ENCODE results near the gene TMEM178B. TPM values are rescaled to one million over a fixed set of nuclear protein-coding genes. Genes with fewer than 3 reads are reported as not detected.

The TMEM178B gene
- total RNA-seq, 1 donor from 2014 or later: 35.9 TPM

DNA sequence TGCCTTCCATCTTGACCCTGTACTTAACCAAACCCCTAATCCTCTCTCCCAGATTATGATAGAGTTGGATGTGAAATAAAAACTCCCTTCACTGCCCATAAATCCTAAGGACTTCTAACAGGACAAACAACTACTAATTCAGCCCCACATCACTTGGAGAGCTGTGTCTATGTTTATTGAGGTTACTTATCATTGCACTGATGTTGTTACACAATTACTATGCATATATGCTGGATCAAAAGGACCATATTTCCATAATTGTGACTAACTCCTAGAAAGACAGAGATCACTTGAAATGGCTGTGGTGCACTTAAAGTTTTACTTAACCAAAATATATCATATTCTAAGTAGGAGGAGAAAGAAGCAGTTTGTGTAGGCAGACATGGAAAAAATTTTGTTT, 332.5 kb downstream of the TMEM178B start:
- intact Hi-C loops (cut with micrococcal nuclease): no loop called here
- Histone ChIP-seq H3K4me3 (no peak overlapping the region), H3K9me3 (replicated peaks) (no peaks in the 10 kb centered on the region), H3K36me3 (no peaks in the 10 kb centered on the region), H3K27ac (replicated peaks) (no peak overlapping the region), H3K27me3 (ENCODE audit: low read depth) (no peaks in the 10 kb centered on the region), H3K4me1 (peaks cover 60% of the 10 kb centered on the region)
- TF ChIP-seq, protein P1, sequence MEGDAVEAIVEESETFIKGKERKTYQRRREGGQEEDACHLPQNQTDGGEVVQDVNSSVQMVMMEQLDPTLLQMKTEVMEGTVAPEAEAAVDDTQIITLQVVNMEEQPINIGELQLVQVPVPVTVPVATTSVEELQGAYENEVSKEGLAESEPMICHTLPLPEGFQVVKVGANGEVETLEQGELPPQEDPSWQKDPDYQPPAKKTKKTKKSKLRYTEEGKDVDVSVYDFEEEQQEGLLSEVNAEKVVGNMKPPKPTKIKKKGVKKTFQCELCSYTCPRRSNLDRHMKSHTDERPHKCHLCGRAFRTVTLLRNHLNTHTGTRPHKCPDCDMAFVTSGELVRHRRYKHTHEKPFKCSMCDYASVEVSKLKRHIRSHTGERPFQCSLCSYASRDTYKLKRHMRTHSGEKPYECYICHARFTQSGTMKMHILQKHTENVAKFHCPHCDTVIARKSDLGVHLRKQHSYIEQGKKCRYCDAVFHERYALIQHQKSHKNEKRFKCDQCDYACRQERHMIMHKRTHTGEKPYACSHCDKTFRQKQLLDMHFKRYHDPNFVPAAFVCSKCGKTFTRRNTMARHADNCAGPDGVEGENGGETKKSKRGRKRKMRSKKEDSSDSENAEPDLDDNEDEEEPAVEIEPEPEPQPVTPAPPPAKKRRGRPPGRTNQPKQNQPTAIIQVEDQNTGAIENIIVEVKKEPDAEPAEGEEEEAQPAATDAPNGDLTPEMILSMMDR (IDR thresholded peaks at IDR 0.05; ENCODE audit: borderline replicate concordance): no peak
- no peak for DNase-seq

DNA sequence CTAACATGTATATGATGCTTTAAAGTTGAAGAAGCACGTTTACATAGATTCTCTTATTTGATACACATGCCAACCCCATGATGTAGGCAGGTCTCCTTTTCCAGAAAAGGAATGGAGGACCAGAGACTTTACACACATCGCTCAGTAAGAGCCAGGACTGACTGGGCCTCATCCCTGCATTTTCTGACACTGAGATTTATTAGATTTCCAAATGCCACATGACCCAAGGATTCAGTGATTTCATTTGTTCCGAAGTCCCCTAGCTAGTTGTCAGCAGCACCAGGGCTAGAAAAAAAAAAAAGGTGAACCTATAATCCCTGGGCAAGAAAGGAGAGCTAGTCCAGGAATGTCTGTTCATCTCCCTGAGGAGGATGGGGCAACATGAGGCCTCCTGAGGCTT, 334.0 kb downstream of the TMEM178B start:
- intact Hi-C loops (cut with micrococcal nuclease): no loop called here
- DNase-seq: no peak
- H3K27ac ChIP-seq (replicated peaks): no peak overlapping the region
- H3K27me3 ChIP-seq (ENCODE audit: low read depth): no peaks in the 10 kb centered on the region
- no peak overlapping the region for H3K4me3 ChIP-seq
- no peaks in the 10 kb centered on the region for H3K9me3 ChIP-seq (replicated peaks)
- TF ChIP-seq, protein P1 (IDR thresholded peaks at IDR 0.05; ENCODE audit: borderline replicate concordance): no peak
- no peaks in the 10 kb centered on the region for H3K36me3 ChIP-seq
- H3K4me1 ChIP-seq: peaks cover 45% of the 10 kb centered on the region

DNA sequence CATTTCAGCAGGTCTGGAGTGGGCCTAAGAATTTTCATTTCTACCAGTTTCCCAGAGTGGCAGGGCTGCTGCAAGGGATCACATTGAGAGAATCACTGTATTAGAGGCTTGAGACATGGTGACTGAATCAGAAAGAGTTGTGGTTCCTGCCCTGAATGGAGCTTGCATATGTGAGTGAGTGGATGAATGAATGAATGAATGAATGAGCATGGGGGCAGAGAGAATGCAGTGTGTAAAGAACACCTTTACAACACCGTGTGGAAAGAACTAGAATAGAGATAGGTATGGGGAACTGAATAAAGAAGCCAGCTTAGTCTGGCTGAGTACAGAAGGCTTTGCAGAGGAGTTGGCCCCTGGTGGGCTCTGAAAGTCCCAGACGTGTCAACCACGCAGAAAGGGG, 334.6 kb downstream of the TMEM178B start:
- intact Hi-C loops (cut with micrococcal nuclease): no loop called here
- TF ChIP-seq, protein P1 (IDR thresholded peaks at IDR 0.05; ENCODE audit: borderline replicate concordance): no peak
- Histone ChIP-seq H3K36me3 (no peaks in the 10 kb centered on the region), H3K4me1 (peaks cover 39% of the 10 kb centered on the region), H3K27me3 (ENCODE audit: low read depth) (no peaks in the 10 kb centered on the region), H3K4me3 (no peak overlapping the region), H3K9me3 (replicated peaks) (no peaks in the 10 kb centered on the region), H3K27ac (replicated peaks) (no peak overlapping the region)
- no peak for DNase-seq

DNA sequence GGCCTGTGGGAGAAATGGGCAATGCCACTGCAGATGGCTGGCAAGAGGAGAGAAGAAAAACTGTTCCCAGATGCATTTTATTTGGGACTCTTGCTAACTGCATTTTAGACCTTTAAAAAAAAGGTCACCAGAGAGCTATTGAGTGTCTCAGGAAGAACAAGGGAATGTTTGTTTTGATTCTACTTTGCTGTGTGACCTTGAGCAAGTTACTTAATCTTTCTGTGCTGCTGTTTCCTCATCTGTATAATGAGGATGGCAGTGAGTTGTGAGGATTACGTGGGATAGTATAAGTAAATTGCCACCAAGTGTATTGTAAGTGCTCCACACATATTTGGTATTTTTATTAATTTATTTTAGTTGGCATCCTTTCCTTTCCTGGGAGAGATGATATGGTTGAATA, 335.4 kb downstream of the TMEM178B start:
- no peaks in the 10 kb centered on the region for H3K36me3 ChIP-seq
- H3K4me3 ChIP-seq: no peak overlapping the region
- TF ChIP-seq, protein P1 (IDR thresholded peaks at IDR 0.05; ENCODE audit: borderline replicate concordance): no peak
- no peak for DNase-seq
- H3K27me3 ChIP-seq (ENCODE audit: low read depth): no peaks in the 10 kb centered on the region
- H3K27ac ChIP-seq (replicated peaks): no peak overlapping the region
- intact Hi-C loops (cut with micrococcal nuclease): no loop called here
- peaks cover 38% of the 10 kb centered on the region for H3K4me1 ChIP-seq
- no peaks in the 10 kb centered on the region for H3K9me3 ChIP-seq (replicated peaks)

DNA sequence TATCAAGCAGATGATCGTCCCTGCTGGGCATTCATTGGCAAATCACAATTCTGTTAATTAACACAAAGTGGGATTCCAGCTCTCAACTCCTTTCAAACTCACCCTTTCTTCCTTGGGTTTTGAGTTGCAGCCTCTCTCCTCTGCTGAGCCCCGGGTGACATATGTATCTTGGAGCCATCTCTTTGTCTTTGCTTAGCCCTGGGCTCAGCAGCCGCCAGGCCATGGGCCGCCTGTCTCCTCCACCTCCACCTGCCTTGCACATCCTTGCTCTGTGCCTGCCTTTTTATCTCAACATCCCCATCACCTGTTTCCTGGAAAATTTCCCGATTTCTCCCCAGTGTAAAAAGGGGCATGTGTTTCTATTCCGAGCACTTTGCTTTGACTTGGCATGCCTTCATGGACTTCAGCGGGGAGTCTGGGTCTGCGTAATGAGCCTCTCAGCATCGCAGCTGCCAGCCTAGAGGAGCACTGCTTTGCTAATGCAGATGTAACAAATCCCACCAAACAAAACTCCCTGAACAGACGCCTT, 336.0 kb downstream of the TMEM178B start:
- DNase-seq: no peak
- intact Hi-C loops (cut with micrococcal nuclease): no loop called here
- Histone ChIP-seq H3K4me1 (peaks cover 36% of the 10 kb centered on the region), H3K36me3 (no peaks in the 10 kb centered on the region), H3K4me3 (no peak overlapping the region), H3K27me3 (ENCODE audit: low read depth) (no peaks in the 10 kb centered on the region), H3K27ac (replicated peaks) (no peak overlapping the region), H3K9me3 (replicated peaks) (no peaks in the 10 kb centered on the region)
- TF ChIP-seq, protein P1 (IDR thresholded peaks at IDR 0.05; ENCODE audit: borderline replicate concordance): no peak

Measured in left ventricle myocardium inferior (tissue), 1 donor.